CD4-positive, alpha-beta T cell treated with Interleukin-6 at 100 ng/mL for 8 hours (primary cell): ENCODE data around the gene ELFN1.
A peak's percentile ranks its signal among the peaks of the same experiment; 100 is the strongest.

Source experiments
- DNase-seq: peaks from one replicate; pipeline ENCODE4 v3.0.0-alpha.2; 2020; ENCODE audit warnings: mixed read lengths, low spot score

The ELFN1 gene

GRCh38 chr7:1741751-1742554, 71.9 kb downstream of the ELFN1 start:
- no peak for DNase-seq

GRCh38 chr7:1742555-1743303, 72.7 kb downstream of the ELFN1 start:
- DNase-seq: peak; percentile 13

- DNase-seq: no peak
These were observed 73.6 kb downstream of the ELFN1 start for GRCh38 chr7:1743481-1744230.

- no peak for DNase-seq
These were observed 74.4 kb downstream of the ELFN1 start for GRCh38 chr7:1744296-1745017.

GRCh38 chr7:1745018-1745532, 75.0 kb downstream of the ELFN1 start:
- DNase-seq: no peak

GRCh38 chr7:1745576-1746490, 75.8 kb downstream of the ELFN1 start:
- DNase-seq: no peak

GRCh38 chr7:1746491-1746975, 76.5 kb downstream of the ELFN1 start:
- no peak for DNase-seq

GRCh38 chr7:1747004-1747801, 77.1 kb downstream of the ELFN1 start:
- no peak for DNase-seq

GRCh38 chr7:1748076-1748838, 78.2 kb downstream of the ELFN1 start:
- no peak for DNase-seq

- DNase-seq: no peak
These were observed 78.7 kb downstream of the ELFN1 start for GRCh38 chr7:1748839-1749173.

GRCh38 chr7:1749351-1749863, 79.3 kb downstream of the ELFN1 start:
- no peak for DNase-seq

GRCh38 chr7:1749864-1750466, 79.9 kb downstream of the ELFN1 start:
- DNase-seq: no peak

- no peak for DNase-seq
These were observed 80.5 kb downstream of the ELFN1 start for GRCh38 chr7:1750541-1751021.

- no peak for DNase-seq
These were observed 82.0 kb downstream of the ELFN1 start for GRCh38 chr7:1752111-1752510.

GRCh38 chr7:1752771-1753563, 82.9 kb downstream of the ELFN1 start:
- no peak for DNase-seq

GRCh38 chr7:1753564-1753867, 83.4 kb downstream of the ELFN1 start:
- DNase-seq: no peak

GRCh38 chr7:1754345-1754908, 84.3 kb downstream of the ELFN1 start:
- no peak for DNase-seq
